Calu3 (cell line): ENCODE measurements around the gene RTL5. TPM values are rescaled to one million over a fixed set of nuclear protein-coding genes. Genes with fewer than 3 reads are reported as not detected.
A peak's percentile ranks its signal among the peaks of the same experiment; 100 is the strongest.

ENCODE experiments used
- BruUV-seq: library from RNA; stranded (reverse); fragments of 400-500 nt; replicated peaks from 2 replicates; lab custom pipeline; 2021; lab: Mats Ljungman, UMichigan
- CTCF ChIA-PET: fragments of 300-600 bp; sonication (Branson Sonifier 250); formaldehyde crosslinking; loops from one replicate; lab custom pipeline; 2022; ENCODE audit warnings: antibody characterized with exemption; lab: Charles Lee
- DNase-seq: peaks from one replicate; pipeline ENCODE4 v3.0.0; 2022
- H3K27ac Mint-ChIP-seq: one replicate; pipeline ENCODE4 v1.8.0; 2022; ENCODE audit warnings: mixed read lengths; ENCODE audit not compliant: unreplicated experiment
- H3K27me3 Mint-ChIP-seq: one replicate; pipeline ENCODE4 v1.8.0; 2022; ENCODE audit warnings: mixed read lengths; ENCODE audit not compliant: unreplicated experiment
- H3K36me3 Mint-ChIP-seq: one replicate; pipeline ENCODE4 v1.8.0; 2022; ENCODE audit warnings: mild to moderate bottlenecking, moderate library complexity, mixed read lengths; ENCODE audit not compliant: insufficient read depth, unreplicated experiment
- H3K4me1 Mint-ChIP-seq: one replicate; pipeline ENCODE4 v1.8.0; 2022; ENCODE audit warnings: mild to moderate bottlenecking, low read depth, mixed read lengths; ENCODE audit not compliant: unreplicated experiment
- H3K4me3 Mint-ChIP-seq: one replicate; pipeline ENCODE4 v1.8.0; 2022; ENCODE audit warnings: mild to moderate bottlenecking, low read depth, moderate library complexity, mixed read lengths; ENCODE audit not compliant: unreplicated experiment
- H3K9me3 Mint-ChIP-seq: one replicate; pipeline ENCODE4 v1.8.0; 2022; ENCODE audit warnings: low read depth, mixed read lengths; ENCODE audit not compliant: unreplicated experiment
- CTCF ChIP-seq: fragments of 200-600 bp; IDR thresholded peaks from one replicate; pipeline ENCODE4 v1.8.0; 2022; ENCODE audit warnings: antibody characterized with exemption; ENCODE audit not compliant: unreplicated experiment
- intact Hi-C: fragments of 100-400 bp; cut with micrococcal nuclease; formaldehyde crosslinking; loops from one replicate; pipeline ENCODE4 v1.10.0; 2022; ENCODE audit not compliant: unreplicated experiment
- total RNA-seq: library from RNA; stranded (reverse); gene quantifications from 2 replicates; pipeline ENCODE4 v1.2.3, GENCODE V29; 2022

The RTL5 gene
- total RNA-seq, 1 experiment from 2014 or later, result 0.07 TPM

GRCh38 chrX:72133851-72134546 is 2.3 kb upstream of the RTL5 start:
- intact Hi-C loops, result no loop called here
- H3K9me3 Mint-ChIP-seq, result no peaks in the 10 kb centered on the region
- no peak overlapping the region for H3K27ac Mint-ChIP-seq
- H3K4me3 Mint-ChIP-seq, result no peak overlapping the region
- peaks cover 5% of the 10 kb centered on the region for H3K36me3 Mint-ChIP-seq
- CTCF ChIA-PET, result no interaction called here
- DNase-seq, result no peak
- H3K27me3 Mint-ChIP-seq, result peaks cover 67% of the 10 kb centered on the region
- BruUV-seq, result no TSS peak
- H3K4me1 Mint-ChIP-seq, result peaks cover 8% of the 10 kb centered on the region
- no peak for TF ChIP-seq CTCF

- Mint-ChIP-seq H3K4me3 (peak overlapping the region; percentile 64), H3K36me3 (peaks cover 5% of the 10 kb centered on the region), H3K4me1 (peaks cover 8% of the 10 kb centered on the region), H3K27me3 (peaks cover 74% of the 10 kb centered on the region), H3K27ac (no peak overlapping the region), H3K9me3 (no peaks in the 10 kb centered on the region)
- CTCF ChIA-PET, result no interaction called here
- no peak for DNase-seq
- intact Hi-C loops, result no loop called here
- BruUV-seq, result no TSS peak
- no peak for TF ChIP-seq CTCF
Measured at GRCh38 chrX:72132456-72132855, 741 bp upstream of the RTL5 start.

DNA sequence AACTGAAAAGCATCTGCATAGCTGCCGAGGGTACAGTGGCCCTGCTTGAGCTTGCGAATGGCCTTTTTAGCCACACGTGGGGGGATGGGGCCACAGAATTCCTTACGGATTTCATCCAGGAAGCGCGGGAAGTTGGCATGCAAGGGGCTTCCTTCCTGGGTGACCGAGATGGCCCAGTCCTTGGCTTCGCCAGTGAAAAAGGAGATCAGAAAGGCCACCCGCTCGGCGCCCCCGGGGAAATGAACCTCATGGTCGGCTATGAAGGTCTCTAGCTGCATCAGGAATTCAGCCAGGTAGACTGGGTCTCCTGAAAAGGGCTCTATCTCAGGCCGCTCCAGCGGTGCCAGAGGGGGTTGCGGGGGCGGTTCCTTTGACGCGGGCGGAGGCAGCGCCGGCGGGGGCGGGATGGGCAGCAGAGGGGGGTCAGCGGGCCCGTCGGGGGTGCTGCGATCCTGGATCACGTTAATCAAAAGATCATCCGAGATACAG is 909 bp downstream of the RTL5 start:
- H3K27me3 Mint-ChIP-seq, result peaks cover 74% of the 10 kb centered on the region
- CTCF ChIA-PET, result no interaction called here
- DNase-seq, result no peak
- BruUV-seq, result no TSS peak
- H3K9me3 Mint-ChIP-seq, result no peaks in the 10 kb centered on the region
- TF ChIP-seq CTCF, result no peak
- intact Hi-C loops, result no loop called here
- H3K4me3 Mint-ChIP-seq, result peak overlapping the region; percentile 28
- peaks cover 8% of the 10 kb centered on the region for H3K4me1 Mint-ChIP-seq
- no peak overlapping the region for H3K27ac Mint-ChIP-seq
- H3K36me3 Mint-ChIP-seq, result peaks cover 5% of the 10 kb centered on the region

DNA sequence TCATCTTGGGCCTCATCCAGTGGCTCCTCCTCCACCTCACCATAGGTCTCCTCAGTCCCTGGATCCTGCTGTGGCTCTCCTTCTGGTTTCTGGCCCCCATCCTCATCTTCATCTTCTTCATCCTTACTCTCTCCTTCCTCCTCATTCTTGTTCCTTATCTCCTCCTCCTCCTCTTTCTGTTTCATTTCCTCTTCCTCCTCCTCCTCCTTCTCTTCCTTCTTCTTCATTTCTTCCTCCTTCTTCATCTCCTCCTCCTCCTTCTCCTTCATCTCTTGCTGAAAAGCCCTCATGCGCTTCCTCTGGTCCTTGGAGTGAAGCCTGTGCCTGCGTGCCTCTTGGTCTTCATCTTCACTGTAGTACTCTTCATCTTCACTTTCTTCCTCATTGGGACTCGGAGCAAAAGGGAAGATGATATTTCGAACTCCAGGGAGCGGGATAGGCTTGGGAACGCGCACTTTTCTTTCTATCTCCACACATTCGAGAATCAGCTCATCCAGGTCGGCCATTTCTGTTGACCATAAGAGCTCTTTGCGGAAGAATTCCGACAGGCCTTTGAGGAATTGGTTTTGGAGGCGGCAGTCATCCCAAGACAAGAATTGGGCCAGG is 1.5 kb downstream of the RTL5 start:
- no TSS peak for BruUV-seq
- no peak for TF ChIP-seq CTCF
- H3K27me3 Mint-ChIP-seq, result peaks cover 69% of the 10 kb centered on the region
- no peak for DNase-seq
- no peaks in the 10 kb centered on the region for H3K9me3 Mint-ChIP-seq
- intact Hi-C loops, result no loop called here
- H3K36me3 Mint-ChIP-seq, result peaks cover 5% of the 10 kb centered on the region
- H3K4me3 Mint-ChIP-seq, result no peak overlapping the region
- no peak overlapping the region for H3K27ac Mint-ChIP-seq
- CTCF ChIA-PET, result no interaction called here
- peaks cover 8% of the 10 kb centered on the region for H3K4me1 Mint-ChIP-seq
